GM20431 (cell line): ENCODE measurements around the gene MAB21L2.

ENCODE experiments used
- in situ Hi-C: fragments of 300-500 bp; cut with MseI, MboI; formaldehyde crosslinking; loops from one replicate; pipeline ENCODE4 v1.15.0; 2020; ENCODE audit warnings: low sequenced_read_pairs; ENCODE audit not compliant: unreplicated experiment

MAB21L2 gene

GRCh38 chr4:150598909-150599308, 17.0 kb downstream of the MAB21L2 start:
- in situ Hi-C loops, result no loop called here

- in situ Hi-C loops, result no loop called here
Measured at GRCh38 chr4:150599547-150599946, 17.6 kb downstream of the MAB21L2 start.

GRCh38 chr4:150600812-150601445, 19.0 kb downstream of the MAB21L2 start:
- in situ Hi-C loops, result no loop called here

- in situ Hi-C loops, result no loop called here
Measured at GRCh38 chr4:150609131-150609530, 27.2 kb downstream of the MAB21L2 start.

GRCh38 chr4:150619042-150619441, 37.1 kb downstream of the MAB21L2 start:
- in situ Hi-C loops, result no loop called here

GRCh38 chr4:150624055-150624454, 42.1 kb downstream of the MAB21L2 start:
- in situ Hi-C loops, result no loop called here

GRCh38 chr4:150625033-150625432, 43.1 kb downstream of the MAB21L2 start:
- in situ Hi-C loops, result no loop called here

- in situ Hi-C loops, result no loop called here
Measured at GRCh38 chr4:150628073-150628472, 46.1 kb downstream of the MAB21L2 start.

GRCh38 chr4:150632639-150633038, 50.7 kb downstream of the MAB21L2 start:
- in situ Hi-C loops, result no loop called here
